ENCODE results near the gene PCNP.

- no peak for TF ChIP-seq CTCF (IDR thresholded peaks at IDR 0.05)
- no peak for TF ChIP-seq POLR2A (IDR thresholded peaks at IDR 0.05)
Observed at GRCh38 chr3:101637451-101637850, 63.5 kb downstream of the PCNP start.
